Esophagus muscularis mucosa (tissue), 4 donors: ENCODE data around the gene ADRB2. TPM values are rescaled to one million over a fixed set of nuclear protein-coding genes. Genes with fewer than 3 reads are reported as not detected.
A peak's percentile ranks its signal among the peaks of the same experiment; 100 is the strongest.

Experiments used
- DNase-seq: peaks from one replicate; pipeline ENCODE4 v3.0.0-alpha.2; 2017; ENCODE audit errors: extremely low spot score
- H3K27ac ChIP-seq, 4 donors: fragments of 200-600 bp; sonication (generic); replicated peaks in 1 of 4; 1 replicate in 3 of 4; 2 replicates in 1 of 4; pipeline ENCODE4 v1.5.1; 2016 to 2019; ENCODE audit warnings: mild to moderate bottlenecking in 1 of 4
- H3K27me3 ChIP-seq, 4 donors: fragments of 200-600 bp; sonication (generic); one replicate each; pipeline versions ENCODE4 v1.5.1 to v1.6.0; 2016 to 2019
- H3K36me3 ChIP-seq, 4 donors: fragments of 200-600 bp; sonication (generic); one replicate each; pipeline ENCODE4 v1.5.1; 2016 to 2019
- H3K4me1 ChIP-seq, 4 donors: fragments of 200-600 bp; sonication (generic); one replicate each; pipeline ENCODE4 v1.5.1; 2016 to 2019
- H3K4me3 ChIP-seq, 4 donors: fragments of 200-600 bp; sonication (generic); 1 replicate in 2 of 4; 2 replicates in 2 of 4; pipeline ENCODE4 v1.5.1; 2016 to 2019; ENCODE audit warnings: mild to moderate bottlenecking in 4 of 4, moderate library complexity in 1 of 4
- H3K9me3 ChIP-seq, 4 donors: fragments of 200-600 bp; sonication (generic); 1 replicate in 3 of 4; 2 replicates in 1 of 4; pipeline ENCODE4 v1.5.1; 2016 to 2019
- EP300 ChIP-seq: sonication (generic); formaldehyde crosslinking; IDR thresholded peaks from one replicate; pipeline ENCODE4 v1.6.1; 2017; ENCODE audit warnings: antibody characterized with exemption
- POLR2A ChIP-seq: fragments of 450-650 bp; IDR thresholded peaks from one replicate; pipeline ENCODE4 v1.6.1; 2017; ENCODE audit warnings: antibody characterized with exemption, moderate library complexity, mild to moderate bottlenecking, low read depth
- POLR2AphosphoS5 ChIP-seq, 2 donors: sonication (generic); formaldehyde crosslinking; IDR thresholded peaks; one replicate each; pipeline ENCODE4 v1.6.1; 2017; ENCODE audit warnings: antibody characterized with exemption in 2 of 2
- WGBS: methylation state at CpG from one replicate; pipeline ENCODE4 v1.1.5; 2018; 5-methylcytosine and 5-hydroxymethylcytosine counted together
- intact Hi-C: fragments of 100-400 bp; cut with DNase I; formaldehyde crosslinking; loops from one replicate; pipeline ENCODE4 v1.15.1; 2023
- total RNA-seq, 4 donors: library from RNA; depleted of rRNA; stranded (reverse); fragments of >200 nt; gene quantifications; one replicate each; pipeline versions ENCODE4 v1.1.0 to v1.2.1, GENCODE V29; 2016
- TF ChIP-seq, protein P1 (sequence below), 3 experiments: fragments of 200-600 bp in 2 of 3; fragments of 450-650 bp in 1 of 3; sonication (generic) in 2 of 3; IDR thresholded peaks; one replicate each; pipeline ENCODE4 v1.5.1; 2017 to 2019; ENCODE audit warnings: antibody characterized with exemption in 3 of 3, mild to moderate bottlenecking in 2 of 3, moderate library complexity in 1 of 3

The ADRB2 gene
- total RNA-seq, 4 donors from 2014 or later = 4.2 to 6.1 (median 4.9) TPM

DNA sequence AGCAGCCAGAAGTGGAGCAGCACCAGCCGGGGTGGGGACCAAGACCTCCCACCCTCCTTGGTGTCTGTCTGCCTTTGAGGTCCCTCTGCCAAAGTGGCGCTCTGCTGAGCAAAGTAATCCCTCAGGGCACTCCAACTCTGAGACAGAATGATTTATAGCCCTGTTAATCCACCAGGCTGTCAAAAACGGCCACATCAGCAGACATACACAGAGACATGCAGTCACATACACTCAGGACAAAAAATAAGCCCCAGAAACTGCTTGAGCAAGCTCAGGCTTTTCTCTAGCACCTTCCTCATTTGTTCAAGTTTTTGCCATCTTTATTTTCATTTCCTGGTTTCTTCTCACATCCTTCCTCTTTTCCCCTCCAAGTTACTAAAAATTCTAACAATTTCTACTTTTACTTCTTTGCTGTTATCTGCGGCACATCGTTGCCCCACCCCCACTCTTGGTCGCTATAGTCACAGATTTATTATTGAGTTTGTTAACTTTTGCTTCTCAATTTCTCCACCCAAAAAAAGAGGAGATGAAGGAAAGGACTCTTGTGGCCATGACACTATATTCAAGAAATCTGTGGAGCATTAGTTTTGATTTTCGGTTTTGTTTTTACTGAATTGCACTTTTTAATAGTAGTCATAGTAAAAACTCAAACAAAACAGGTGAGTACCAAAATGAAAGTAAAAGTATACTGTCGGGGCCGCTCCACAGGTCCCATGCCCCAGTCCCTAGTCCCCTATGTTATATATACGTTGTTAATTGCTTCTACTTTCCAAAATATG is 17.4 kb upstream of the ADRB2 start:
- no peak for DNase-seq
- Histone ChIP-seq H3K27ac (peak overlapping the region in 1 of 4 donors; percentile 20), H3K4me1 (peaks cover 3 to 18% (median 10%) of the 10 kb centered on the region in 4 donors), H3K4me3 (peak overlapping the region in 3 of 4 donors; percentile 12 to 21 (median 14)), H3K36me3 (no peaks in the 10 kb centered on the region), H3K27me3 (no peaks in the 10 kb centered on the region), H3K9me3 (no peaks in the 10 kb centered on the region)
- intact Hi-C loops = no loop called here
- WGBS = 56% methylated on average over 10 of the region's 10 CpGs
- TF ChIP-seq POLR2AphosphoS5 (IDR thresholded peaks at IDR 0.05) = no peak
- TF ChIP-seq EP300 = no peak
- TF ChIP-seq POLR2A = no peak
- TF ChIP-seq, protein P1, sequence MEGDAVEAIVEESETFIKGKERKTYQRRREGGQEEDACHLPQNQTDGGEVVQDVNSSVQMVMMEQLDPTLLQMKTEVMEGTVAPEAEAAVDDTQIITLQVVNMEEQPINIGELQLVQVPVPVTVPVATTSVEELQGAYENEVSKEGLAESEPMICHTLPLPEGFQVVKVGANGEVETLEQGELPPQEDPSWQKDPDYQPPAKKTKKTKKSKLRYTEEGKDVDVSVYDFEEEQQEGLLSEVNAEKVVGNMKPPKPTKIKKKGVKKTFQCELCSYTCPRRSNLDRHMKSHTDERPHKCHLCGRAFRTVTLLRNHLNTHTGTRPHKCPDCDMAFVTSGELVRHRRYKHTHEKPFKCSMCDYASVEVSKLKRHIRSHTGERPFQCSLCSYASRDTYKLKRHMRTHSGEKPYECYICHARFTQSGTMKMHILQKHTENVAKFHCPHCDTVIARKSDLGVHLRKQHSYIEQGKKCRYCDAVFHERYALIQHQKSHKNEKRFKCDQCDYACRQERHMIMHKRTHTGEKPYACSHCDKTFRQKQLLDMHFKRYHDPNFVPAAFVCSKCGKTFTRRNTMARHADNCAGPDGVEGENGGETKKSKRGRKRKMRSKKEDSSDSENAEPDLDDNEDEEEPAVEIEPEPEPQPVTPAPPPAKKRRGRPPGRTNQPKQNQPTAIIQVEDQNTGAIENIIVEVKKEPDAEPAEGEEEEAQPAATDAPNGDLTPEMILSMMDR (IDR thresholded peaks at IDR 0.05) = no peak

DNA sequence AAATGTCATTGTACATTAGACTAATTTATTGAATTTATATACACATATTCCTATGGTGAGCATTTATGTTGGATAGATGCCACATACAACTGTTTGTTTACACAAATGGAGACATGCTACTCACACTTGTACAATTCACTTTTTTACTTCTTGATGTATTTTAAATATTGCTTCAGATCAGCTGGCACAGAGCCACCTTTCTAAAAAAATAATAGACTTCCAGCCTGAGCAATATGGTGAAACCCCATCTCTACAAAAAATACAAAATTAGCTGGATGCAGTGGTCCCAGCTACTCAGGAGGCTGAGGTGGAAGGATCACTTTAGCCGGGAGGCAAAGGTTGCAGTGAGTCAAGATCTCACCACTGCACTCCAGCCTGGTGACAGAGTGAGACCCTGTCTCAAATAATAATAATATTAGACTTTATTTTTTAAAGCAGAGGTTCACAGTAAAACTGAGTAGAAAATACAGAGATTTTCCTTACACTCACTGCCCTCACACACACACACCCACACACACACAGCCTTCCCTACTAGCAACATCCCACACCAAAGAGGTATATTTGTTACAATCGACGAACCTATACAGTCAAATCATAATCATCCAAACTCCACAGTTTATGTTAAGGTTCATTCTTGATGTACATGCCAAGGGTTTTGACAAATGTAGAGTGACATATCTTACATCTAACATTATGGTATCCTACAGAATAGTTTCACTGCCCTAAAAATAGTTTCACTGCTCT is 16.5 kb upstream of the ADRB2 start:
- H3K4me3 ChIP-seq = peak overlapping the region in 1 of 4 donors; percentile 12
- H3K27me3 ChIP-seq = no peaks in the 10 kb centered on the region
- H3K4me1 ChIP-seq = peaks cover 3 to 16% (median 10%) of the 10 kb centered on the region in 4 donors
- no peak overlapping the region for H3K27ac ChIP-seq
- WGBS = 79% methylated on average over 3 of the region's 3 CpGs
- intact Hi-C loops = no loop called here
- H3K36me3 ChIP-seq = no peaks in the 10 kb centered on the region
- TF ChIP-seq POLR2A (no peak), POLR2AphosphoS5 (IDR thresholded peaks at IDR 0.05) (no peak), EP300 (no peak)
- TF ChIP-seq, protein P1 (IDR thresholded peaks at IDR 0.05) = no peak
- H3K9me3 ChIP-seq = no peaks in the 10 kb centered on the region
- DNase-seq = no peak

DNA sequence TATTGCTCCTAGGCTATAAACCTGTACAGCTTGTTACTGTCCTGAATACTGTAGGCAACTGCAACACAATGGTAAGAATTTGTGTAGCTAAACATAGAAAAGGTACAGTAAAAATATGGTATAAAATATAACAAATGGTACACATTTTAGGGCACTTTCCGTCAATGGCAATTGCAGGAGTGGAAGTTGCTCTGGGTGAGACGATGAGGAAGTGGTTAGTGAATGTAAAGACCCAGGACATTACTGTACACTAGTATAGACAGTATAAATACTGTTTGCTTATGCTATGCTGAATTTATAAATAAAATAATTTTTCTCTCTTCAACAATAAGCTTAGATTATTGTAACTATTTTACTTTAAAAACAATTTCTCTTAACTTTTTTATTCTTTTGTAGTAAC is 15.6 kb upstream of the ADRB2 start:
- DNase-seq = no peak
- H3K4me1 ChIP-seq = peaks cover 2 to 8% (median 3%) of the 10 kb centered on the region in 4 donors
- no peaks in the 10 kb centered on the region for H3K9me3 ChIP-seq
- no peaks in the 10 kb centered on the region for H3K27me3 ChIP-seq
- no peak overlapping the region for H3K4me3 ChIP-seq
- no peaks in the 10 kb centered on the region for H3K36me3 ChIP-seq
- WGBS = 79% methylated on average over 2 of the region's 2 CpGs
- intact Hi-C loops = no loop called here
- no peak for TF ChIP-seq POLR2AphosphoS5 (IDR thresholded peaks at IDR 0.05)
- no peak for TF ChIP-seq EP300
- TF ChIP-seq, protein P1 (IDR thresholded peaks at IDR 0.05) = no peak
- H3K27ac ChIP-seq = no peak overlapping the region

DNA sequence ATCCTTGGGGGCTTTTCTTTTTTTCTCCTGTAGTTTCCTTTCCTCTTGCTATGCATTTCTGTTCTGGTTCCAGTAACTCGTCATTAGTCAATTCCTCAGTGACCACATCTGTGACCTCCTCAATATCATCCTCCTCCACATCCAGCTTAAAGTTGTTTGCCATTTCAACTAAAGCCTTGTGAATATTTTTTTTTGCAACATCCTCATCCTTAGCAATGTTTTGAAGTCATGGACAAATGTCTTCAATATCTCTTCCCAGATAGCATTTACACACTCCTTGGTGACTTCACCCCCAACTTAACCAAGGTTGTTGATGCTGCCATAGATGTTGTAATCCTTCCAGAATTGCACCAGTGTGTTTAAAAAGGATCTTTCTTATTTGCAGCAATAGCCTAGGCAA is 14.7 kb upstream of the ADRB2 start:
- intact Hi-C loops = no loop called here
- peaks cover 0 to 8% (median 2%) of the 10 kb centered on the region in 4 donors for H3K4me1 ChIP-seq
- H3K27me3 ChIP-seq = no peaks in the 10 kb centered on the region
- H3K27ac ChIP-seq = no peak overlapping the region
- WGBS = 34% methylated on average over 1 of the region's 1 CpG
- H3K9me3 ChIP-seq = no peaks in the 10 kb centered on the region
- TF ChIP-seq POLR2AphosphoS5 (IDR thresholded peaks at IDR 0.05) = no peak
- TF ChIP-seq, protein P1 (IDR thresholded peaks at IDR 0.05) = no peak
- TF ChIP-seq EP300 = no peak
- TF ChIP-seq POLR2A = no peak
- no peak for DNase-seq
- no peak overlapping the region for H3K4me3 ChIP-seq
- no peaks in the 10 kb centered on the region for H3K36me3 ChIP-seq
